ENCODE measurements around the gene UBE2E1.

- TF ChIP-seq CTCF (IDR thresholded peaks at IDR 0.05) (no peak), POLR2A (IDR thresholded peaks at IDR 0.05) (no peak), POLR2AphosphoS5 (IDR thresholded peaks at IDR 0.05) (no peak)
Observed at GRCh38 chr3:23900744-23901143, 95.0 kb downstream of the UBE2E1 start.

All from stomach (tissue), 4 donors.